ENCODE data around the gene LILRA6.

DNA sequence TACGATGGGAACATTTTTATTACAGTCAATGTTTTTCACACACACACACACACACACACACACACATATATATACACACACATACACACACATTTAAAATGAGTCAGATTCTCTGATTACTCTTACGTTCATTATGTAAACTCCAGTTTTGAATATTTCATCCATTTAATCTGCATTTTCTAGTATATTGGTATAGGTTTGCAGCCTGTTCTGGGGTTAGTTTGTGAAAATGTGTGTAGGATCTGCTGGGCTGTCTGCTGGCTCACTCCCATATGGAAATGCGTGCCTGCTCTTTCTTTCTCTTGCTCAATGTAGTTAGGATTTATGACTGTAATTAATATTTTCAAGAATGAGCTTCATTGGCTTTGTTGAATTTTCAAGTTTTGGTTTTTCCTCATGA lies 31.2 kb upstream of the LILRA6 start:
- TF ChIP-seq RFX1 (IDR thresholded peaks at IDR 0.05) (no peak), CEBPB (IDR thresholded peaks at IDR 0.05; ENCODE audit: borderline replicate concordance, low read depth, low read length) (no peak)

Measured in HepG2 (cell line).